T-helper 2 cell (primary cell): ENCODE data around the gene ACLY.

Source experiments
- DNase-seq, 5 experiments: peaks; one replicate each; pipeline versions ENCODE4 v3.0.0 to v3.0.0-alpha.2; 2012 to 2022
- total RNA-seq, 2 donors: gene quantifications; one replicate each; lab custom pipeline; 2026; lab: John Stamatoyannopoulos, UW

The ACLY gene
- 77.9 to 140 reads per million in 2 donors for total RNA-seq

DNA sequence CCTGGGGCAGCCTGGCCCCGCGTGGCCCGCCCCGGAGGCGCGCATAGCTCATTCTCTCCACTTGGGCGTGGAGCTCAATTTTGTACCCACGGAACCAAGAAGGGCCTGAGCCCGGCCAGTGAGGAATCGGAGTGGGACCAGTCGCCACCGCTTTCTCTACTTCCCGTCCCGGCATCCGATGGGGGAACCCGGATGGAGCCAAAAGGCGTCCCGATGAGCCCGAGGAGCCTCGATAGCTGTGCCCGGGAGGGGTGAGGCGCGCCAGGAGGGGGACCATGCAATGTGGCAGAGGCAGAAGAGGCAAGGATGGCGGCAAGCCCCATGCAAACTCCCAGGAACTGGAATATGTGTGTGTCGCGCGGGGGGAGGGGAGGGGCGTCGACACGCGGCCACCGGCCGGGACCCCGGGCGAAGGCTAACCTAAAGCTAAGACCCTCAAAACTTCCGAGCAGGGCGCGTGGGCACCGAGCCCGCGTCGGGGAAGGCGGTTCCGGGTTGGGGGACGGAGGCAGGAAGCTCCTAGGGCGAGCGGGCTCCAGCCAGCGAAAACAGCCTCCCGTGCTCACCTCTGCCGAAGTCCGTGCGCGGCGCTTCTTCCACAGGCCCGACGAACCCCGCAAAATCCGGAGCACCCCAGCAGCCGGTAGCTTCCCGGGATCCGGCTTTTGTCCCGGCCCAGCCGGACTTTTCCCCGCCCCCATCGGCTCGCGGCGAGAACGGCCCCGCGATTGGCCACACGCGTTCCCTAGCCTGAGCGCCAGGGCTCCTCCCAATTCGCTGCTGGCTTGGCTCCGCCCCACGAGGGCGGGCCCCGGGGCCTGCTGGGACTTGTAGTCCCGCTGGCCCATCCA, at the start of gene ACLY:
Gene ACLY, minus strand, starts transcription at position 638 of the 851 bp plus-strand sequence. CDS start 5,078 bp downstream, outside the sequence.
- peak; percentile 89 to 97 (median 93) for DNase-seq

DNA sequence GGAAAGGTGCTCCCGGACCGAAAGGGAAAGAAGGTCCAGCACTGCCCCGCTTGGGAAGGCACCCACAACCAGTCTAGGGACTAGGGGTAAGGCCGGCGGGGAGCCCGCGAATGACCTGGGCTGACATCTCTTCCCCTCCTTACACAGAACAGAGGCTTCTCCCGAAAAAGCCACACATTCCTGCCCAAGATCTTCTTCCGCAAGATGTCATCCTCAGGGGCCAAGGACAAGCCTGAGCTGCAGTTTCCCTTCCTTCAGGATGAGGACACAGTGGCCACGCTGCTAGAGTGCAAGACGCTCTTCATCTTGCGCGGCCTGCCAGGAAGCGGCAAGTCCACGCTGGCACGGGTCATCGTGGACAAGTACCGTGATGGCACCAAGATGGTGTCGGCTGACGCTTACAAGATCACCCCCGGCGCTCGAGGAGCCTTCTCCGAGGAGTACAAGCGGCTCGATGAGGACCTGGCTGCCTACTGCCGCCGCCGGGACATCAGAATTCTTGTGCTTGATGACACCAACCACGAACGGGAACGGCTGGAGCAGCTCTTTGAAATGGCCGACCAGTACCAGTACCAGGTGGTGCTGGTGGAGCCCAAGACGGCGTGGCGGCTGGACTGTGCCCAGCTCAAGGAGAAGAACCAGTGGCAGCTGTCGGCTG, 49.3 kb upstream of the ACLY start:
- no peak for DNase-seq

DNA sequence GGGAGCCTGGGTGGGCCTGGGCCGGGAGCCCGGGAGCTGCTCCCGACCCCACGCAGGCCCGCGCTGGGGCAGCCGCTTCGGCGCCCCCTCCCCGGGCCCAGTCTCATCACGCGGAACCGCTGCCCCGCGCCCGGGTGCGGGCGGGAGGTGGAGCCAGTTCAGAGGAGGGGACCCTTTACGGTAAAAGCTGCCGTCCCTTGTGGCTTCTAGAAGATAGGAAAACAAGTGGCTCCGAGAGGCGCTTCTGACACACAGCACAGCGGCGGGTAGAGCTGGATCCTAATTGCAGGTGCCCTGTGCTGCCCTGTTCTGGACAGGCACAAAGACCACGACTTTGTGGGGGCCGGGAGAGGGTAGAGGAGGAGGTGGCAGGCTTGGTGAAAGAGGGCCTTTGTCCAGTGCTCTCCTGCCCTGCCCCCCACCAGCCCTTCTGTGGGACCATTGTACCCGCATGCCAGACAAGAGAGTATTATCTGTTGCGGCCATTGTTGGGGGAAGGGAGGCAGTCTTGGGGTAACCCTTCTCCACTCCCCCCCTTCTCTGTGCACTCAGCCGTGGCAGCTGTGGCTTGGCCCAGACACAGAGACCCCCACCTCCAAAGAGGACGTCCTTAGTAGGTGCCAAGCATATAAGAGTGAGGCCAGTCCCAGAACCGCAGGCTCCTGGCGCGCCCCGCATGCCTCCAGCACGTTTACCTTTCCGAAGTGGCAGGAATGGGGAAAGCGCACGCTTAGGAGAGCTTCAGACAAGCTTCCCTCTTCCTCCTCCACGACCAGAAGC, 48.6 kb upstream of the ACLY start:
- peak in 3 of 5 experiments; percentile 4 to 66 (median 17) for DNase-seq

GRCh38 chr17:41966463-41967140, 47.9 kb upstream of the ACLY start, which contains the start of gene CNP:
CNP (plus strand) TSS chr17:41966795; CDS start chr17:41966885, 90 bp downstream.
- peak; percentile 83 to 92 (median 87) for DNase-seq

- peak; percentile 23 to 65 (median 57) for DNase-seq
These were observed 47.1 kb upstream of the ACLY start for GRCh38 chr17:41965694-41966462.

GRCh38 chr17:41962768-41963434, 44.1 kb upstream of the ACLY start:
- peak; percentile 34 to 69 (median 47) for DNase-seq

DNA sequence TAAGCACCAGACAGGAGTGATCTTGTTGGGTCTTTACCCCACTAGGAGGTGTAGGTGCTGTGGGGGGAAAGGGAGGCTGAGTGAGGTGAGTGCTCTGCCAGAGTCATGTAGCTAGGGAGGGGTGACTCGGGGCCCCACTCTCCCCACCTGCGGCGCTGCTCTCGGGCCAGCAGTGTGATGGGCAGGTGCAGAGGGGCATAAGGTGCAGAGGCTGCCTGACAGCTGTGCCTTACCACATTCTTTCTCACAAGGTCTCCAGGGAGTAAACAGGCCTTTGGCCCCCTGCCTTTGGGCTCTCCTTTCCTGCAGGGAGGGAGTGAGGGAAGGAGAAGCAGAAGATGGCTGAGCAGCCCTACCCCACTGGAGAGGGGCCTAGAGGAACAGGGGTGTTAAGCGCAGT, 43.4 kb upstream of the ACLY start:
- no peak for DNase-seq

GRCh38 chr17:41959336-41960095, 40.8 kb upstream of the ACLY start:
- peak in 1 of 5 experiments; percentile 23 for DNase-seq

DNA sequence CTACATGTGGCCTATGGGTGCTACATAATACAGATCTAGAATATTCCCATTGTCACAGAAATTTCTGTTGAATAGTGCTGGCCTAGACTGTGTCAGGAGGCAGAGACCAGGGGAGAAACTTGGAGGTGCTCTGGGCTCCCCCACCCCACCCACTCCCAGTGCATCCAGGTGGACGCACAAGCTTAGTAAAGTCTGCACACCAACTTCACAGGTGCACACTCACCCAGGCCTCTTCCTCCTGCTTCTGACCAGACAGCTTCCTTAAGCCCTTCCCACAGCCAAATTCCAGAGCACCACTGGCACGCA, 40.2 kb upstream of the ACLY start:
- DNase-seq, result no peak

GRCh38 chr17:41957869-41958439, 39.2 kb upstream of the ACLY start:
- no peak for DNase-seq

GRCh38 chr17:41957031-41957868, 38.5 kb upstream of the ACLY start:
- no peak for DNase-seq

DNA sequence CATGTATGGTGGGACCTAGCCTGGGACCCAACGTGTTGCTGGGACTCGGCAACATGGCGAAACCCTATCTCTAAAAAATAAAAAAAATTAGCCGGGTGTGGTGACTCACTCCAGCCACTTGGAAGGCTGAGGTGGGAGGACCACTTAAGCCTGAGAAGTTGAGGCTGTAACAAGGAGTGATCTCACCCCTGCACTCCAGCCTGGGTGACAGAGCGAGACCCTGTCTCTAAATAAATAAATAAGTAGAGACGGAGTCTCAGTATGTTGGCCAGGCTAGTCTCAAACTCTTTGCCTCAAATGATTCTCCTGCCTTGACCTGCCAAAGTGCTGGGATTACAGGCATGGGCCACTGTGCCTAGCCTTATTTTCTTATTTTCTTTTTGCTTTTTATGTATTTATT, 37.8 kb upstream of the ACLY start:
- no peak for DNase-seq

GRCh38 chr17:41948762-41949460, 30.2 kb upstream of the ACLY start:
- DNase-seq, result no peak

GRCh38 chr17:41944943-41945342, 26.2 kb upstream of the ACLY start:
- DNase-seq, result no peak

DNA sequence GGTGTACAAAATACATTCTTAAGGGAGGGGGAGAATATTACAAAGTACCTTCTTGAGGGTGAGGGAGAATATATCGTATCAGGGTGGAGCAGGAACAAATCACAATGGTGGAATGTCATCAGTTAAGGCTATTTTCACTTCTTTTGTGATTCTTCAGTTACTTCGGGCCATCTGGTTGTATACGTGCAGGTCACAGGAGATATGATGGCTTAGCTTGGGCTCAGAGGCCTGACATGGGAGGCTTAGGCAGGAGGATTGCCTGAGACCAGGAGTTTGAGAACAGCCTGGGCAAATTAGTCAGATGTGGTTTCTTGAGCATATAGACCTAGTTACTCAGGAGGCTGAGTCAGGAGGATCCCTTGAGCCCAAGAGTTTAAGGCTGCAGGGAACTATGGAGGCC, 24.7 kb upstream of the ACLY start:
- no peak for DNase-seq

- no peak for DNase-seq
These were observed 24.0 kb upstream of the ACLY start for GRCh38 chr17:41942626-41943373.

DNA sequence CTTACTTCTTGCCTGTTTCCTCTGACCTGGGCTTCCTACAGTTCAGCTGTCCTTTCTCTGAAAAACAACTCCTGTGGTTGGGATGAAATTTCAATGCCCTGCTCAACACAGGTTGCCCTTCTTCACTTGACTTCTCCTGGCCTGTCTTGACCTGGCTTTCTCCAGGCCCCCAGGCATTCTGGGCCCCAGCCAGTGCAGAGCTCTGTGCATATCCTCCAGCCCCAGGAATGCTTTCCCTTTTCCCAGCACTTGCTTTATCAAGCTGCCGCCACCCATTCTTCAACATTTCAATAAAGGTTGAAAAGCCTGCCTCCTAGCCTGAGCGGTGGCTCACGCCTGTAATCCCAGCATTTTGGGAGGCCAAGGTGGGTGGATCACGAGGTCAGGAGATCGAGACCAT, 22.4 kb upstream of the ACLY start:
- no peak for DNase-seq

DNA sequence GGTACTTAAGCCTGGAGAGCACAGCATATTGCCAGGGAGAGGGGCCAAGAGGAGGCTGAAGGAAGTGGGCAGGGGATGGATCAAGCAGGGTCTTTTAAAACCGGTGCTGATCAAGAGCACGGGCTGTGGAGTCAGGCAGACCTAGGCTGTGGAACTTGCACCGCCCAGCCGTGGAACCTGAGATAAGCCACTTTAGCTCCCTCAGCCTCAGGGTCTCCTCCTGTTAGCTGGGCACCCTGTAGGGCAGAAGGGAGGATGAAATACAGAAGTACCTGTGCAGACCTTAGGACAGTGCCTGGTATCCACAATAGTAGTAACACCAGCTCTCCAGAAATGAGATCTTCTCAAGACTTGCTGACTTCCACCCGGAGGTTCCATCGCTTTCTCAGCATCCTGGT, 20.9 kb upstream of the ACLY start:
- DNase-seq, result no peak
